Measurements from ENCODE around the gene PRSS53.

PRSS53 gene

GRCh38 chr16:31050280-31051030 is 38.3 kb downstream of the PRSS53 start:
- no peak for DNase-seq (ENCODE audit: low read depth, low spot score)
- Histone ChIP-seq H3K4me1 (ENCODE audit: insufficient read depth, insufficient read length) (peaks cover 7% of the 10 kb centered on the region), H3K9ac (ENCODE audit: insufficient read length, low read depth) (no peak overlapping the region), H3K27me3 (ENCODE audit: insufficient read depth, insufficient read length) (no peaks in the 10 kb centered on the region), H3K4me3 (ENCODE audit: insufficient read length, low read depth) (no peak overlapping the region), H3K9me3 (ENCODE audit: insufficient read depth, low read length) (no peaks in the 10 kb centered on the region), H3K36me3 (ENCODE audit: insufficient read depth, insufficient read length, low read length) (no peaks in the 10 kb centered on the region)
- TF ChIP-seq ZNF274 (IDR thresholded peaks at IDR 0.05; ENCODE audit: low read depth, low read length): no peak
- no peak for TF ChIP-seq SUZ12 (IDR thresholded peaks at IDR 0.05; ENCODE audit: extremely low read depth, insufficient read depth, insufficient read length)
- TF ChIP-seq YY1 (IDR thresholded peaks at IDR 0.05; ENCODE audit: insufficient read depth, insufficient read length): no peak

DNA sequence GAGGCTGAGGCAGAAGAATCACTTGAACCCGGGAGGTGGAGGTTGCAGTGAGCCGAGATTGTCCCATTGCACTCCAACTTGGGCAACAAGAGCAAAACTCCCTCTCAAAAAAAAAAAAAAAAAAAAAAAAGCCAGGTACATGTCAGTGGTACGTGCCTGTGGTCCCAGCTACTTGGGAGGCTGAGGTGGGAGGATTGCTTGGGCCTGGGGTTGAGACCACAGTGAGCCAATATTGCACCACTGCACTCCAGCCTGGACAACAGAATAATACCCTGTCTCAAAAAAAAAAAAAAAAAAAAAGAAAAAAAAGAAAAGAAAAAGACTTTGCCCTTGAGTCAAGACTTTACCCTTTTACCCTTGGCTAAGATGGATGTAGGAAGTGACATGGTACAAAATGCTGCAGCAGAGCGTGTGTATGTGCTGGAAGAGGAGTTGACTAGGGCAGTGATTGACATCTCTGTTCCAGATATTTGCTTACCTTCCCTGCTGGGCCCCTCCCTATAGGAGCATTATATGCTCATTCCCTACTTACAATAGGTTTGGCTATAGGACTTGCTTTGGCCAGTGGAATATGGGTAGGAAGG is 44.8 kb downstream of the PRSS53 start:
- no peak overlapping the region for H3K9ac ChIP-seq (ENCODE audit: insufficient read length, low read depth)
- H3K4me1 ChIP-seq (ENCODE audit: insufficient read depth, insufficient read length): peaks cover 3% of the 10 kb centered on the region
- no peaks in the 10 kb centered on the region for H3K27me3 ChIP-seq (ENCODE audit: insufficient read depth, insufficient read length)
- no peaks in the 10 kb centered on the region for H3K9me3 ChIP-seq (ENCODE audit: insufficient read depth, low read length)
- no peak for TF ChIP-seq YY1 (IDR thresholded peaks at IDR 0.05; ENCODE audit: insufficient read depth, insufficient read length)
- TF ChIP-seq SUZ12 (IDR thresholded peaks at IDR 0.05; ENCODE audit: extremely low read depth, insufficient read depth, insufficient read length): no peak
- no peak for TF ChIP-seq ZNF274 (IDR thresholded peaks at IDR 0.05; ENCODE audit: low read depth, low read length)
- no peak overlapping the region for H3K4me3 ChIP-seq (ENCODE audit: insufficient read length, low read depth)
- DNase-seq (ENCODE audit: low read depth, low spot score): no peak
- H3K36me3 ChIP-seq (ENCODE audit: insufficient read depth, insufficient read length, low read length): peaks cover 34% of the 10 kb centered on the region

DNA sequence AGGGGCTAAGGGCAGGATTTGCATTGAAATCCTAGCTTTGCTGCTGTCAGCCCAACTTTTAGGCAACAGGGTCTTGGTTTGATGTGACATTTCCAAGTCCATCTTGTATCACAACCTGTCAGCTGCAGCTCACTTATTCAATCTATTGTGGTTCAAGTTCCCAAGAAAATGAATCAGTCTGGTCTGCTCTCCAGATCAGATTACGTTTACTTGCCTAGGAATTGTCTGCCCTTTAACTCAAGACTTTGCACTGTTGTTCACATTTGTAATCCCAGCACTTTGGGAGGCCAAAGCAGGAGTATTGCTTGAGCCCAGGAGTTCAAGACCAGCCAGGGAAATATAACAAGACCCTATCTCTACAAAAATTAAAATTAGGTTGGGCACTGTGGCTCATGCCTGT is 45.4 kb downstream of the PRSS53 start:
- H3K4me3 ChIP-seq (ENCODE audit: insufficient read length, low read depth): no peak overlapping the region
- no peak for DNase-seq (ENCODE audit: low read depth, low spot score)
- no peaks in the 10 kb centered on the region for H3K27me3 ChIP-seq (ENCODE audit: insufficient read depth, insufficient read length)
- H3K9me3 ChIP-seq (ENCODE audit: insufficient read depth, low read length): no peaks in the 10 kb centered on the region
- H3K36me3 ChIP-seq (ENCODE audit: insufficient read depth, insufficient read length, low read length): peaks cover 40% of the 10 kb centered on the region
- peaks cover 3% of the 10 kb centered on the region for H3K4me1 ChIP-seq (ENCODE audit: insufficient read depth, insufficient read length)
- H3K9ac ChIP-seq (ENCODE audit: insufficient read length, low read depth): no peak overlapping the region
- TF ChIP-seq YY1 (IDR thresholded peaks at IDR 0.05; ENCODE audit: insufficient read depth, insufficient read length) (no peak), ZNF274 (IDR thresholded peaks at IDR 0.05; ENCODE audit: low read depth, low read length) (no peak), SUZ12 (IDR thresholded peaks at IDR 0.05; ENCODE audit: extremely low read depth, insufficient read depth, insufficient read length) (no peak)

DNA sequence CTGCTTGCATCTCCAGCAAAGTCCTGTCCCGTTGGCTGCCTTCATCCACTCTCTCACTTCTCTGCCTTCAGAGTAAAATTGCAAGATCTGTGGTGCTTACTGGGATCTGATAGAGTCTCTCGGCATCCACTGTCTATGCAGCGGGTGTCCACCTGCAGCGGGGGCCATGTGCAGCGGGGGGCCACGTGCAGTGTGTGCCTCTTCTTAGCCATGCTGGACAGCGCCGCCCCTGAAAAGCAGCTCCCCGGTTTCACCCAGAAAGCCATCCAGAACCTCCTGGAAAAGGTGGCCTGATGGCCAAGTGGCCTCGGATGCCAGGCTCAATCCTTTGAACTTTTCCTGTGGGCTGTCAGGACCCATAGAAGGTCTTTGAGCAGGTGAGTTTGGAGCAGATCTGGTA is 45.9 kb downstream of the PRSS53 start:
- no peaks in the 10 kb centered on the region for H3K27me3 ChIP-seq (ENCODE audit: insufficient read depth, insufficient read length)
- H3K4me3 ChIP-seq (ENCODE audit: insufficient read length, low read depth): no peak overlapping the region
- TF ChIP-seq YY1 (IDR thresholded peaks at IDR 0.05; ENCODE audit: insufficient read depth, insufficient read length) (no peak), ZNF274 (IDR thresholded peaks at IDR 0.05; ENCODE audit: low read depth, low read length) (no peak), SUZ12 (IDR thresholded peaks at IDR 0.05; ENCODE audit: extremely low read depth, insufficient read depth, insufficient read length) (no peak)
- H3K36me3 ChIP-seq (ENCODE audit: insufficient read depth, insufficient read length, low read length): peaks cover 45% of the 10 kb centered on the region
- no peaks in the 10 kb centered on the region for H3K9me3 ChIP-seq (ENCODE audit: insufficient read depth, low read length)
- H3K9ac ChIP-seq (ENCODE audit: insufficient read length, low read depth): no peak overlapping the region
- peaks cover 3% of the 10 kb centered on the region for H3K4me1 ChIP-seq (ENCODE audit: insufficient read depth, insufficient read length)
- DNase-seq (ENCODE audit: low read depth, low spot score): no peak

DNA sequence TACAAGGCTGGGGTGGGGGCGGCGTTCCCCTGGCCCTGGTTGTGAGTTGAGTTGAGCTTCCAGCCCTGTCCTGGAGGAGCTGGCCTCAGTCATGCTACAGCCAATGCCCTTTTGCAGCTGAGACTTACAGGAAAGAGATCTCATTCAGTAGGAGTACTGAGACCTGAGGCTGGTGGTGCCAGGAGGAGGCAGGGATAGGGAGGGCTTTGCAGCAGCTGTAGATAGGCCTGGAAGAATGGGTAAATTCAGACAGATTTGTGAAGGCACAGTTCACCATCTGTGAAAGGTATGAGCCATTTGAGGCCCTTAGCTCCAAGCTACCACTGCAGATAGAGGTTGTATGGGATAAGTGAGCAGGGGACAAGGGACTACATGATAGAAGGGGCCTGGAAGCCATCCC is 49.8 kb downstream of the PRSS53 start:
- Histone ChIP-seq H3K9ac (ENCODE audit: insufficient read length, low read depth) (no peak overlapping the region), H3K4me3 (ENCODE audit: insufficient read length, low read depth) (no peak overlapping the region), H3K4me1 (ENCODE audit: insufficient read depth, insufficient read length) (peaks cover 6% of the 10 kb centered on the region), H3K36me3 (ENCODE audit: insufficient read depth, insufficient read length, low read length) (peaks cover 65% of the 10 kb centered on the region), H3K27me3 (ENCODE audit: insufficient read depth, insufficient read length) (no peaks in the 10 kb centered on the region), H3K9me3 (ENCODE audit: insufficient read depth, low read length) (no peaks in the 10 kb centered on the region)
- no peak for DNase-seq (ENCODE audit: low read depth, low spot score)
- TF ChIP-seq SUZ12 (IDR thresholded peaks at IDR 0.05; ENCODE audit: extremely low read depth, insufficient read depth, insufficient read length): no peak

GRCh38 chr16:31036691-31037090 is 52.1 kb downstream of the PRSS53 start:
- H3K27me3 ChIP-seq (ENCODE audit: insufficient read depth, insufficient read length): no peaks in the 10 kb centered on the region
- TF ChIP-seq YY1 (IDR thresholded peaks at IDR 0.05; ENCODE audit: insufficient read depth, insufficient read length) (no peak), ZNF274 (IDR thresholded peaks at IDR 0.05; ENCODE audit: low read depth, low read length) (no peak)
- H3K36me3 ChIP-seq (ENCODE audit: insufficient read depth, insufficient read length, low read length): peaks cover 50% of the 10 kb centered on the region
- no peak for DNase-seq (ENCODE audit: low read depth, low spot score)
- H3K9ac ChIP-seq (ENCODE audit: insufficient read length, low read depth): no peak overlapping the region
- peaks cover 6% of the 10 kb centered on the region for H3K4me1 ChIP-seq (ENCODE audit: insufficient read depth, insufficient read length)
- no peaks in the 10 kb centered on the region for H3K9me3 ChIP-seq (ENCODE audit: insufficient read depth, low read length)
- no peak overlapping the region for H3K4me3 ChIP-seq (ENCODE audit: insufficient read length, low read depth)

DNA sequence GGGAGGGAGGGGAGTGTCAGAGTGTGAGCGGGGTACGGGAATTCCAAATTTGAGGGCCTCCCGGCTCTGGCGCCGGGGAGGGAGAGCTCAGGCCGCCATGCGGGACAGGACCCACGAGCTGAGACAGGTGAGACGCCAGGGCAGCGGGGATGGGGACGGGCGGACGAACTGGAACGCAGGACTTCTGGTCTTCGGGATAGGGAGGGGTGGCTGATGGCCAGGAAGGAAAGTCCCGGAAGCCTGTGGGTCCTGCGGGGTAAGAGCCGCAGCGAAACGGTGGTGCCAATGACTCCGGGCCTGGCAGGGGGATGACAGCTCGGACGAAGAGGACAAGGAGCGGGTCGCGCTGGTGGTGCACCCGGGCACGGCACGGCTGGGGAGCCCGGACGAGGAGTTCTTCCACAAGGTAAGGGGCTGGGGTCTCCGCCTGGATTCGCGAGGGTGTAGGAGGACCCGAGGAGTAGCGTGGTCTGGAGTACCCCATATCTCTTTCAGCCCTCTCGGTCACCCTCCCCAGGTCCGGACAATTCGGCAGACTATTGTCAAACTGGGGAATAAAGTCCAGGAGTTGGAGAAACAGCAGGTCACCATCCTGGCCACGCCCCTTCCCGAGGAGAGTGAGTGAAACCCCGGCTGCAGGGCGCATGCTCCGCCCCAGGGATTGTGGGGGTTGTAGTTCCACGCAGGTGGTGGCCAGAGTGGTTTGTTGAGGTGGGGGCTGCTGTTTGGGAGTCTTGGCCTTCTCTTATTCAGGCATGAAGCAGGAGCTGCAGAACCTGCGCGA is 54.8 kb downstream of the PRSS53 start:
- Histone ChIP-seq H3K9ac (ENCODE audit: insufficient read length, low read depth) (peak overlapping the region; percentile 83), H3K4me3 (ENCODE audit: insufficient read length, low read depth) (peak overlapping the region; percentile 96), H3K4me1 (ENCODE audit: insufficient read depth, insufficient read length) (peaks cover 10% of the 10 kb centered on the region), H3K27me3 (ENCODE audit: insufficient read depth, insufficient read length) (no peaks in the 10 kb centered on the region), H3K36me3 (ENCODE audit: insufficient read depth, insufficient read length, low read length) (peaks cover 30% of the 10 kb centered on the region), H3K9me3 (ENCODE audit: insufficient read depth, low read length) (no peaks in the 10 kb centered on the region)
- TF ChIP-seq SUZ12 (IDR thresholded peaks at IDR 0.05; ENCODE audit: extremely low read depth, insufficient read depth, insufficient read length) (no peak), YY1 (IDR thresholded peaks at IDR 0.05; ENCODE audit: insufficient read depth, insufficient read length) (no peak), ZNF274 (IDR thresholded peaks at IDR 0.05; ENCODE audit: low read depth, low read length) (no peak)
- no peak for DNase-seq (ENCODE audit: low read depth, low spot score)
